Body of pancreas (tissue), 4 donors: ENCODE data around the gene SCN1B. TPM values are rescaled to one million over a fixed set of nuclear protein-coding genes. Genes with fewer than 3 reads are reported as not detected.
A peak's percentile ranks its signal among the peaks of the same experiment; 100 is the strongest.

Source experiments
- ATAC-seq: fragments of 150-250 bp; one replicate; pipeline ENCODE4 v1.9.1; 2016
- DNase-seq, 4 donors: peaks; one replicate each; pipeline ENCODE4 v3.0.0-alpha.2; 2019
- H3K27ac ChIP-seq, 4 donors: fragments of 200-600 bp; sonication (generic); 1 replicate in 3 of 4; 2 replicates in 1 of 4; pipeline versions ENCODE4 v1.5.1 to v1.6.1; 2016 to 2019; ENCODE audit warnings: mild to moderate bottlenecking in 1 of 4, mixed read lengths in 1 of 4, moderate library complexity in 1 of 4
- H3K27me3 ChIP-seq, 2 donors: fragments of 200-600 bp; sonication (generic); one replicate each; pipeline ENCODE4 v1.6.0; 2016; ENCODE audit warnings: mild to moderate bottlenecking in 1 of 2
- H3K36me3 ChIP-seq, 2 donors: fragments of 200-600 bp; sonication (generic); replicated peaks in 1 of 2; 2 replicates each; pipeline ENCODE4 v1.5.1; 2016; ENCODE audit warnings: low read depth in 2 of 2; ENCODE audit not compliant: insufficient read depth in 1 of 2
- H3K4me1 ChIP-seq: fragments of 200-600 bp; sonication (generic); one replicate; pipeline ENCODE4 v1.6.0; 2016
- H3K4me3 ChIP-seq, 2 donors: fragments of 200-600 bp; sonication (generic); 1 replicate in 1 of 2; 2 replicates in 1 of 2; pipeline ENCODE4 v1.5.1; 2016 to 2019
- H3K9me3 ChIP-seq, 3 donors: fragments of 200-600 bp; sonication (generic); 1 replicate in 2 of 3; 2 replicates in 1 of 3; pipeline ENCODE4 v1.5.1; 2016
- CTCF ChIP-seq, 7 experiments: fragments of 450-650 bp in 4 of 7; fragments of 200-600 bp in 3 of 7; sonication (generic) in 3 of 7; IDR thresholded peaks; one replicate each; pipeline ENCODE4 v1.5.1; 2016 to 2019; ENCODE audit warnings: antibody characterized with exemption in 7 of 7
- POLR2A ChIP-seq, 3 donors: fragments of 450-650 bp; IDR thresholded peaks; one replicate each; pipeline ENCODE4 v1.6.1; 2016; ENCODE audit warnings: antibody characterized with exemption in 3 of 3, mild to moderate bottlenecking in 2 of 3
- WGBS, 2 donors: methylation state at CpG; one replicate each; pipeline ENCODE4 v1.1.5; 2017; 5-methylcytosine and 5-hydroxymethylcytosine counted together
- intact Hi-C: fragments of 100-400 bp; cut with DNase I; formaldehyde crosslinking; loops from one replicate; pipeline ENCODE4 v1.15.1; 2023
- total RNA-seq, 2 donors: library from RNA; depleted of rRNA; stranded (reverse); fragments of >200 nt; gene quantifications; one replicate each; pipeline ENCODE4 v1.1.0, GENCODE V29; 2016

The SCN1B gene
- total RNA-seq, 2 donors from 2014 or later: 2.3 to 23.6 TPM

GRCh38 chr19:35015270-35015953 lies 14.9 kb upstream of the SCN1B start:
- intact Hi-C loops: no loop called here
- H3K27me3 ChIP-seq: no peaks in the 10 kb centered on the region
- peaks cover 14% of the 10 kb centered on the region for H3K4me1 ChIP-seq
- TF ChIP-seq POLR2A (IDR thresholded peaks at IDR 0.05) (no peak), CTCF (IDR thresholded peaks at IDR 0.05) (no peak)
- H3K36me3 ChIP-seq: peaks cover 8 to 23% of the 10 kb centered on the region in 2 donors
- no peak overlapping the region for H3K27ac ChIP-seq
- 80 to 94% methylated on average over 9 to 16 of the region's 16 CpGs for WGBS, 2 donors
- H3K9me3 ChIP-seq: no peaks in the 10 kb centered on the region
- ATAC-seq: peak; percentile 19
- no peak overlapping the region for H3K4me3 ChIP-seq
- peak in 2 of 4 donors; percentile 29 to 43 for DNase-seq

GRCh38 chr19:35015954-35016351 lies 14.3 kb upstream of the SCN1B start:
- whole genome bisulfite sequencing, 2 donors: 84 to 97% methylated on average over 6 of the region's 6 CpGs

GRCh38 chr19:35017507-35017906 lies 12.8 kb upstream of the SCN1B start:
- DNase-seq (no peak), ATAC-seq (no peak)
- WGBS, 2 donors: 92 to 93% methylated on average over 3 of the region's 3 CpGs
- Histone ChIP-seq H3K27me3 (no peaks in the 10 kb centered on the region), H3K36me3 (peaks cover 7 to 34% of the 10 kb centered on the region in 2 donors), H3K9me3 (no peaks in the 10 kb centered on the region), H3K27ac (no peak overlapping the region), H3K4me3 (no peak overlapping the region), H3K4me1 (peaks cover 11% of the 10 kb centered on the region)
- no peak for TF ChIP-seq CTCF (IDR thresholded peaks at IDR 0.05)
- TF ChIP-seq POLR2A (IDR thresholded peaks at IDR 0.05): no peak
- intact Hi-C loops: no loop called here

More at GRCh38 chr19:35015954-35016351, 14.3 kb upstream of the SCN1B start:
- Histone ChIP-seq H3K36me3 (peaks cover 7 to 25% of the 10 kb centered on the region in 2 donors), H3K4me1 (peaks cover 14% of the 10 kb centered on the region), H3K4me3 (no peak overlapping the region), H3K27me3 (no peaks in the 10 kb centered on the region), H3K27ac (no peak overlapping the region), H3K9me3 (no peaks in the 10 kb centered on the region)
- intact Hi-C loops: no loop called here
- ATAC-seq (no peak), DNase-seq (no peak)
- TF ChIP-seq POLR2A (IDR thresholded peaks at IDR 0.05) (no peak), CTCF (IDR thresholded peaks at IDR 0.05) (no peak)

GRCh38 chr19:35018379-35018778 lies 11.9 kb upstream of the SCN1B start:
- TF ChIP-seq POLR2A (IDR thresholded peaks at IDR 0.05) (no peak), CTCF (IDR thresholded peaks at IDR 0.05) (no peak)
- ATAC-seq (no peak), DNase-seq (no peak)
- intact Hi-C loops: loop anchor here (2.0 kb wide), 1 partner anchor 48 kb away; no protein-coding TSS in a partner anchor
- WGBS, 2 donors: 86 to 98% methylated on average over 4 of the region's 4 CpGs
- Histone ChIP-seq H3K4me1 (peaks cover 2% of the 10 kb centered on the region), H3K4me3 (no peak overlapping the region), H3K36me3 (peaks cover 7 to 39% of the 10 kb centered on the region in 2 donors), H3K9me3 (no peaks in the 10 kb centered on the region), H3K27ac (no peak overlapping the region), H3K27me3 (no peaks in the 10 kb centered on the region)

GRCh38 chr19:35019144-35019543 lies 11.1 kb upstream of the SCN1B start:
- H3K4me3 ChIP-seq: no peak overlapping the region
- H3K36me3 ChIP-seq: peaks cover 7 to 46% of the 10 kb centered on the region in 2 donors
- no peak for TF ChIP-seq POLR2A (IDR thresholded peaks at IDR 0.05)
- no peak for TF ChIP-seq CTCF (IDR thresholded peaks at IDR 0.05)
- no peak for DNase-seq
- intact Hi-C loops: loop anchor here (2.0 kb wide), 1 partner anchor 48 kb away; no protein-coding TSS in a partner anchor
- no peak overlapping the region for H3K27ac ChIP-seq
- ATAC-seq: no peak
- WGBS, 2 donors: 86 to 100% methylated on average over 15 to 19 of the region's 22 CpGs
- no peaks in the 10 kb centered on the region for H3K27me3 ChIP-seq
- no peaks in the 10 kb centered on the region for H3K9me3 ChIP-seq
- H3K4me1 ChIP-seq: no peaks in the 10 kb centered on the region
